Activated CD8-positive, alpha-beta memory T cell treated with anti-CD3 and anti-CD28 coated beads for 1 hour (primary cell): ENCODE results near the gene TANK.
"Not testable (repeated sequence)": the region's sequence is repeated elsewhere in the genome, so short reads cannot be mapped to it uniquely, and the experiment has no call there.

Experiments
- DNase-seq, 2 donors: peaks; one replicate each; pipeline ENCODE4 v3.0.0-alpha.2; 2020; ENCODE audit warnings: low read depth in 1 of 2; ENCODE audit errors: extremely low read depth in 1 of 2

The TANK gene

GRCh38 chr2:161257123-161257952 lies 97.1 kb downstream of the TANK start:
- DNase-seq, result no peak

GRCh38 chr2:161265874-161266273 lies 105.6 kb downstream of the TANK start:
- DNase-seq, result no peak

- no peak for DNase-seq
These were observed 108.9 kb downstream of the TANK start for GRCh38 chr2:161269111-161269510.

GRCh38 chr2:161273038-161273760 lies 113.0 kb downstream of the TANK start:
- no peak for DNase-seq

GRCh38 chr2:161278564-161279229 lies 118.5 kb downstream of the TANK start:
- DNase-seq, result not testable (repeated sequence)

GRCh38 chr2:161279230-161279815 lies 119.1 kb downstream of the TANK start:
- not testable (repeated sequence) for DNase-seq

- peak in 1 of 2 donors; percentile 27 for DNase-seq
These were observed 120.7 kb downstream of the TANK start for GRCh38 chr2:161280906-161281323.

GRCh38 chr2:161281615-161282310 lies 121.5 kb downstream of the TANK start:
- DNase-seq, result not testable (repeated sequence)

GRCh38 chr2:161282311-161282644 lies 122.0 kb downstream of the TANK start:
- not testable (repeated sequence) for DNase-seq

GRCh38 chr2:161283926-161284325 lies 123.7 kb downstream of the TANK start:
- DNase-seq, result no peak
